GM12878 (cell line): ENCODE results near the gene CCSER2.

ENCODE experiments used
- CBFB ChIP-seq: IDR thresholded peaks from 2 replicates; pipeline ENCODE4 v1.6.1; 2016; ENCODE audit warnings: antibody characterized with exemption, low read depth
- CTCF ChIP-seq, 3 experiments: IDR thresholded peaks in 2 of 3; conservative IDR thresholded peaks in 1 of 3; 2 replicates each; pipeline ENCODE4 v1.5.1; 2011; ENCODE audit warnings: low read depth in 3 of 3, low read length in 3 of 3, mild to moderate bottlenecking in 3 of 3, control low read depth in 2 of 3, moderate library complexity in 2 of 3, inconsistent platforms in 1 of 3, mixed read lengths in 1 of 3; ENCODE audit not compliant: control insufficient read depth in 2 of 3, insufficient read depth in 1 of 3; ENCODE audit errors: extremely low read depth in 1 of 3
- MTA3 ChIP-seq: IDR thresholded peaks from 2 replicates; pipeline ENCODE4 v1.6.1; 2012; ENCODE audit warnings: low read length, inconsistent platforms, borderline replicate concordance
- NFYA ChIP-seq: IDR thresholded peaks from 2 replicates; pipeline ENCODE4 v1.6.1; 2011; ENCODE audit warnings: low read depth, mild to moderate bottlenecking, low read length, improper control_type of control experiment, borderline replicate concordance
- POLR2AphosphoS5 ChIP-seq: IDR thresholded peaks from 2 replicates; pipeline ENCODE4 v1.6.1; 2011; ENCODE audit warnings: mild to moderate bottlenecking, low read length, inconsistent platforms
- SP1 ChIP-seq: IDR thresholded peaks from one replicate; pipeline ENCODE4 v1.6.1; 2011; ENCODE audit warnings: low read depth, low read length
- STAT3 ChIP-seq: IDR thresholded peaks from 2 replicates; pipeline ENCODE4 v1.6.1; 2011; ENCODE audit warnings: low read depth, low read length, improper control_type of control experiment

DNA sequence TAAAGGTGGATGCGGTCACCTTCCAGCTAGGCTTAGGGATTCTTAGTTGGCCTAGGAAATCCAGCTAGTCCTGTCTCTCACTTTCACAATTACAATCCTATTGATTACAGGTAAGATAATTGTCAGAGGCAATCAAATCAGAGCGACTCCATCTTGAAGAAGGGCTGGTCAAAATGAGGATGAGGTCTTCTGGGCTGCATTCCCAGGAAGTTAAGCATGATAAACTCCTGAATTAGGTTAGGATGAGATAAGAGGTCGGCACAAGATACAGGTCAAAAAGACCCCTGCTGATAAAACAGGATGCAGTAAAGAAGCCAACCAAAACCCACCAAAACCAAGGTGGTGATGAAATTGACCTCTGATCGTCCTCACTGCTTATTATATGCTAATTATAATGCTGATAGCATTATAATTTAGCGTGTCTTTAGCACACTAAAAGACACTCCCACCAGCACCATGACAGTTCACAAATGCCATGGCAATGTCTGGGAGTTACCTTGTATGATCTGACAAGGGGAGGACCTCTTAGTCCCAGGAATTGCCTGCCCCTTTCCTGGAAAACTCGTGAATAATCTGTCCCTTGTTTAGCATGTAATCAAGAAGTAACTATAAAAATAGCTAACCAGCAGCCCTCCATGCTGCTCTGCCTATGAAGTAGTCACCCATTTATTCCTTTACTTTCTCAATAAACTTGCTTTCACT is 237.6 kb downstream of the CCSER2 start:
- no peak for TF ChIP-seq STAT3
- no peak for TF ChIP-seq SP1
- TF ChIP-seq NFYA: no peak
- TF ChIP-seq POLR2AphosphoS5: no peak
- TF ChIP-seq CTCF (IDR thresholded peaks at IDR 0.05 in 2 of 3, conservative IDR thresholded peaks at IDR 0.05 in 1 of 3; ENCODE audit: control insufficient read depth in 2 of 3, extremely low read depth in 1 of 3, insufficient read depth in 1 of 3, low read depth in 3 of 3, low read length in 3 of 3): no peak
- no peak for TF ChIP-seq MTA3
- TF ChIP-seq CBFB: no peak
